Measurements from ENCODE around the gene RAB24. TPM values are rescaled to one million over a fixed set of nuclear protein-coding genes. Genes with fewer than 3 reads are reported as not detected.

Gene RAB24
- total RNA-seq, 6 experiments from 2014 or later, result 23.3 to 31.4 (median 26.4) TPM

DNA sequence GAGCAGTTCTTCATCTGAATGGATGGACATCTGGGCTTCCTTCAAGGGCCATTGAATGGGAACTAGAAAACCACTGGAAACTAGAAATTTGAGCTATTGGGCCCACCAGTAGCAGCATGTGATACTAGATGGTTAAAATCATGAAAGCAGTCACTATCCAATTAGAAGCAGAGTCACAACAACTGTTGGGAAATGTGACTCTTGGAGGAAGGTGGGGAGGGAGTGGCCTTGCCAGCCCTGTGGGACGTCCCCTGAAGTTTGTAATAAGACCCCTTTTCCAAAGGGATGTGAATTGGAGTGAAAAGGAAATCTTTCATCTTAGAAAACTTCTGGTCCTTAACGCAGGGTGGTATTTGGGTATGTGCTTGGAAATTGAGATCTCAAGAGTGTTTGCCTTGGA lies 5.6 kb downstream of the RAB24 start:
- no peaks in the 10 kb centered on the region for H3K9me3 Mint-ChIP-seq
- H3K4me1 Mint-ChIP-seq (ENCODE audit: low read depth), result peaks cover 33% of the 10 kb centered on the region
- peak overlapping the region; percentile 24; the same call in 1 of the 2 replicates for H3K27ac Mint-ChIP-seq
- DNase-seq, result no peak
- no peak overlapping the region for H3K4me3 Mint-ChIP-seq
- peaks cover 9% of the 10 kb centered on the region; the same call in 1 of the 2 replicates for H3K36me3 Mint-ChIP-seq (ENCODE audit: low read depth)
- H3K27me3 Mint-ChIP-seq (ENCODE audit: insufficient read depth), result peaks cover 6% of the 10 kb centered on the region
- TF ChIP-seq, protein P1, sequence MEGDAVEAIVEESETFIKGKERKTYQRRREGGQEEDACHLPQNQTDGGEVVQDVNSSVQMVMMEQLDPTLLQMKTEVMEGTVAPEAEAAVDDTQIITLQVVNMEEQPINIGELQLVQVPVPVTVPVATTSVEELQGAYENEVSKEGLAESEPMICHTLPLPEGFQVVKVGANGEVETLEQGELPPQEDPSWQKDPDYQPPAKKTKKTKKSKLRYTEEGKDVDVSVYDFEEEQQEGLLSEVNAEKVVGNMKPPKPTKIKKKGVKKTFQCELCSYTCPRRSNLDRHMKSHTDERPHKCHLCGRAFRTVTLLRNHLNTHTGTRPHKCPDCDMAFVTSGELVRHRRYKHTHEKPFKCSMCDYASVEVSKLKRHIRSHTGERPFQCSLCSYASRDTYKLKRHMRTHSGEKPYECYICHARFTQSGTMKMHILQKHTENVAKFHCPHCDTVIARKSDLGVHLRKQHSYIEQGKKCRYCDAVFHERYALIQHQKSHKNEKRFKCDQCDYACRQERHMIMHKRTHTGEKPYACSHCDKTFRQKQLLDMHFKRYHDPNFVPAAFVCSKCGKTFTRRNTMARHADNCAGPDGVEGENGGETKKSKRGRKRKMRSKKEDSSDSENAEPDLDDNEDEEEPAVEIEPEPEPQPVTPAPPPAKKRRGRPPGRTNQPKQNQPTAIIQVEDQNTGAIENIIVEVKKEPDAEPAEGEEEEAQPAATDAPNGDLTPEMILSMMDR (IDR thresholded peaks at IDR 0.05), result no peak

DNA sequence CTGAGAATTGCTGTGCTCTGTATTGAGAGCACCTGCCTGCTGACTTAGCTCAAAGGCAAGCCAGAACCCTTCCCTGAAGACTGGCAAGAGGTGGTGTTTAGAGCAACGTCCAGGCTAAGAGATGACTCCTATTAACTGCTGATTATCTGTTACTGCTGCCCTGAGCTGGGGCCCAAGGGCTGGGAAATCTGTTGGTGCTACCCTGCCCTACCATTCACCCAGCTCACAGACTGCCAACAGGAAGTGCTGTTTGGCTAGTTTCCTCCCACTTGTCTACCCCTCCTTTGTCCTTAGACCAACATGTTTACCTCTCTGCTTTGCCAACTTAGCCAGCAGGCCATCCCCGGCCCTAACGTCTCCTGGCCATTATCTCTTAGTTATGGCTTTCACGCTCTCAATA lies 6.9 kb downstream of the RAB24 start:
- H3K4me1 Mint-ChIP-seq (ENCODE audit: low read depth), result peaks cover 21% of the 10 kb centered on the region
- H3K27me3 Mint-ChIP-seq (ENCODE audit: insufficient read depth), result no peaks in the 10 kb centered on the region; the same call in none of the 2 replicates
- H3K9me3 Mint-ChIP-seq, result no peaks in the 10 kb centered on the region
- no peak overlapping the region for H3K4me3 Mint-ChIP-seq
- TF ChIP-seq, protein P1 (IDR thresholded peaks at IDR 0.05), result no peak
- H3K27ac Mint-ChIP-seq, result 0 out of 2 replicates have a peak overlapping the region, but pooled peaks have one; percentile 12
- peaks cover 9% of the 10 kb centered on the region; the same call in 1 of the 2 replicates for H3K36me3 Mint-ChIP-seq (ENCODE audit: low read depth)
- no peak for DNase-seq

DNA sequence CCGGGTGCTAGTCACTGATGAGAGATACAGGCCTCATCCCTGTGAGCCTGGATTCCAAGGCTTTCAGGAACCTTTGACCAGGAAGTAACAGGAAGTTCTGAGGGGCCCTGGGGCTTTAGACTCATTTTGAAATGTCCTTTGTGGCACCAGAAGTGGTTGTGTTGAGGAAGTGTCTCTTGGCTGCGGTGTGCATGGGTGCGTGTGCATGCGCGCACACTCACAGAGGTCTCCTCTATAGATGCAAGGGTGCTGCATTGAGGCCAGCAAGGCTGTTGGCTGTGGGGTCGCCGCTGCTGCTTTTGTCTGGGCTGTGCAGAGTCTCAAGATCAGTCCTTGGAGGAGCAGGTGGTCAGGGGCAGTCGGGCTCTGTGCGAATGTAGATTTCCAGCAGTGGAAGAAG lies 7.6 kb downstream of the RAB24 start:
- H3K36me3 Mint-ChIP-seq (ENCODE audit: low read depth), result peaks cover 9% of the 10 kb centered on the region; the same call in 1 of the 2 replicates
- H3K27me3 Mint-ChIP-seq (ENCODE audit: insufficient read depth), result no peaks in the 10 kb centered on the region; the same call in none of the 2 replicates
- no peak overlapping the region for H3K27ac Mint-ChIP-seq
- H3K4me1 Mint-ChIP-seq (ENCODE audit: low read depth), result peaks cover 15% of the 10 kb centered on the region
- DNase-seq, result no peak
- TF ChIP-seq, protein P1 (IDR thresholded peaks at IDR 0.05), result no peak
- no peaks in the 10 kb centered on the region for H3K9me3 Mint-ChIP-seq
- H3K4me3 Mint-ChIP-seq, result no peak overlapping the region

DNA sequence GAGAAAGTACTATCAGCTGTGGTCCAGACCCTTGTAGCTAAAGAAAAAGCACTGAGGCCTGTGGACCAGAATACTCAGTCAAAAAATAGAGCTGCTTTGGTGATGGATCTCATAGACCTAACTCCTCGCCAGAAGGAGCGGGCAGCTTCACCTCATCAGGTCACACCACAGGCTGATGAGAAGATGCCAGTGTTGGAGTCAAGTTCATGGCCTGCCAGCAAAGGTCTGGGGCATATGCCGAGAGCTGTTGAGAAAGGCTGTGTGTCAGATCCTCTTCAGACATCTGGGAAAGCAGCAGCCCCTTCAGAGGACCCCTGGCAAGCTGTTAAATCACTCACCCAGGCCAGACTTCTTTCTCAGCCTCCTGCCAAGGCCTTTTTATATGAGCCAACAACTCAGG lies 8.9 kb downstream of the RAB24 start:
- H3K9me3 Mint-ChIP-seq, result no peaks in the 10 kb centered on the region
- H3K4me3 Mint-ChIP-seq, result no peak overlapping the region
- no peak for DNase-seq
- peaks cover 9% of the 10 kb centered on the region; the same call in 1 of the 2 replicates for H3K36me3 Mint-ChIP-seq (ENCODE audit: low read depth)
- H3K4me1 Mint-ChIP-seq (ENCODE audit: low read depth), result peaks cover 2% of the 10 kb centered on the region
- H3K27ac Mint-ChIP-seq, result no peak overlapping the region
- TF ChIP-seq, protein P1 (IDR thresholded peaks at IDR 0.05), result no peak
- no peaks in the 10 kb centered on the region; the same call in none of the 2 replicates for H3K27me3 Mint-ChIP-seq (ENCODE audit: insufficient read depth)

DNA sequence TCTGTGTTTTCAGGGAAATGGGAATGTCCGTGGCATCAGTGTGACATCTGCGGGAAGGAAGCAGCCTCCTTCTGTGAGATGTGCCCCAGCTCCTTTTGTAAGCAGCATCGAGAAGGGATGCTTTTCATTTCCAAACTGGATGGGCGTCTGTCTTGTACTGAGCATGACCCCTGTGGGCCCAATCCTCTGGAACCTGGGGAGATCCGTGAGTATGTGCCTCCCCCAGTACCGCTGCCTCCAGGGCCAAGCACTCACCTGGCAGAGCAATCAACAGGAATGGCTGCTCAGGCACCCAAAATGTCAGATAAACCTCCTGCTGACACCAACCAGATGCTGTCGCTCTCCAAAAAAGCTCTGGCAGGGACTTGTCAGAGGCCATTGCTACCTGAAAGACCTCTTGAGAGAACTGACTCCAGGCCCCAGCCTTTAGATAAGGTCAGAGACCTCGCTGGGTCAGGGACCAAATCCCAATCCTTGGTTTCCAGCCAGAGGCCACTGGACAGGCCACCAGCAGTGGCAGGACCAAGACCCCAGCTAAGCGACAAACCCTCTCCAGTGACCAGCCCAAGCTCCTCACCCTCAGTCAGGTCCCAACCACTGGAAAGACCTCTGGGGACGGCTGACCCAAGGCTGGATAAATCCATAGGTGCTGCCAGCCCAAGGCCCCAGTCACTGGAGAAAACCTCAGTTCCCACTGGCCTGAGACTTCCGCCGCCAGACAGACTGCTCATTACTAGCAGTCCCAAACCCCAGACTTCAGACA lies 9.5 kb downstream of the RAB24 start:
- H3K36me3 Mint-ChIP-seq (ENCODE audit: low read depth), result peaks cover 7% of the 10 kb centered on the region; the same call in 1 of the 2 replicates
- no peaks in the 10 kb centered on the region; the same call in none of the 2 replicates for H3K27me3 Mint-ChIP-seq (ENCODE audit: insufficient read depth)
- H3K27ac Mint-ChIP-seq, result no peak overlapping the region
- TF ChIP-seq, protein P1 (IDR thresholded peaks at IDR 0.05), result no peak
- H3K4me1 Mint-ChIP-seq (ENCODE audit: low read depth), result no peaks in the 10 kb centered on the region; the same call in 1 of the 2 replicates
- H3K9me3 Mint-ChIP-seq, result no peaks in the 10 kb centered on the region
- H3K4me3 Mint-ChIP-seq, result no peak overlapping the region
- DNase-seq, result no peak
